AG04450 (cell line): Measurements from ENCODE around the gene NTM. TPM values are rescaled to one million over a fixed set of nuclear protein-coding genes. Genes with fewer than 3 reads are reported as not detected.

Experiments used
- CTCF ChIA-PET: fragments of 300-600, 350-600 bp; formaldehyde crosslinking; extraction: SDS; loops from one replicate; lab custom pipeline; 2022; ENCODE audit warnings: antibody characterized with exemption, inconsistent platforms; lab: Charles Lee
- POLR2A ChIA-PET: fragments of 350-600 bp; formaldehyde crosslinking; extraction: SDS; loops from one replicate; lab custom pipeline; 2021; ENCODE audit warnings: antibody characterized with exemption, inconsistent platforms; lab: Yijun Ruan, JAX
- DNase-seq: peaks from one replicate; pipeline ENCODE4 v3.0.0-alpha.2; 2011; ENCODE audit warnings: low read depth, low spot score
- H3K27ac ChIP-seq: one replicate; pipeline ENCODE4 v1.5.1; 2012; ENCODE audit warnings: low read depth, low read length, control low read depth
- H3K27me3 ChIP-seq: one replicate; pipeline ENCODE4 v1.6.0; 2012; ENCODE audit warnings: low read length; ENCODE audit not compliant: control insufficient read depth, insufficient read depth
- H3K4me3 ChIP-seq: 2 replicates; pipeline ENCODE4 v1.5.1; 2011; ENCODE audit warnings: mild to moderate bottlenecking, low read depth, low read length, control low read depth
- H3K9me3 ChIP-seq: 2 replicates; pipeline ENCODE4 v1.5.1; 2012; ENCODE audit warnings: low read length; ENCODE audit not compliant: control insufficient read depth, insufficient read depth
- polyA minus RNA-seq: library from RNA; depleted of rRNA, polyadenylated mRNA; stranded (reverse); fragments of >200 nt; gene quantifications from 2 replicates; pipeline ENCODE4 v1.2.3, GENCODE V29; 2011; rRNA and poly(A)+ RNA removed
- polyA plus RNA-seq: library from polyadenylated mRNA; depleted of rRNA; stranded (reverse); fragments of >200 nt; gene quantifications from 2 replicates; pipeline ENCODE4 v1.2.3, GENCODE V29; 2011; rRNA removed
- TF ChIP-seq, protein P1 (sequence below): IDR thresholded peaks from 2 replicates; pipeline ENCODE4 v1.5.1; 2011; ENCODE audit warnings: low read depth, low read length, control low read depth, inconsistent platforms

Gene NTM
- polyA plus RNA-seq (26.9 and 28.3 TPM in 2 replicates), polyA minus RNA-seq (33.6 and 46.8 TPM in 2 replicates)

DNA sequence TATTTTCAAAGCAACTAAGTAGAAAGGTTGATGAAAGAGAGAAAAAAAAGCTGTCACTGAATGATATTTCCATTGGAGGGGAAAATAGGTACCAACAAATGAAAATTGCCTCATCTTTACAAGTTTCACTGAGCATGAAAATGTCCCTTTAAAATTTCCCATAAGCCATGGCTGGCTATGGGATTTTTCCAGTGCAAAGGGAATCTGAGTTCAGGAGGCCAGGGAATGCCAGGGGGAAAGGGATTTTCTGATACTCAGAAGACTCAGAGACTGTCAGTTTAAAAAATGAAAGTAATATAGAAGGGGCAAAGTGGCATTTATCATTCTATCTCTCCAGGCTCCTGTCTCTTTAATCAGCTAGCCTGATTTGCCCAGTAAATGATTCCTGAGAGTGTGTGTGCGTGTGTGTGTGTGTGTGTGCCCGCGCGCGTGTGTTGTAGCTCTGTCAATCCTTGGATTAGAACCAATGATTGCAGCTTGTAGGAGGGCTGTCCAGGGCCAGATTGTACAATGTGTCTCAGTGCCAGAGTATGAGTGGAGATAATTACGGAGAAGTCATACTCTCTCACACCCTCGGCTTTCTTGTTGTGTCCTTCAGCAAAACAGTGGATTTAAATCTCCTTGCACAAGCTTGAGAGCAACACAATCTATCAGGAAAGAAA lies at the start of gene NTM:
NTM (plus strand) TSS at position 526 of the 662 bp plus-strand sequence.
- no peak within 1 kb of the TSS for H3K27ac ChIP-seq
- ChIA-PET POLR2A (no interaction called here), CTCF (interaction anchor here (1.7 kb wide), 1 partner anchor 306 kb away, joined by 4 read pairs; no protein-coding TSS in a partner anchor)
- no peaks in the 10 kb centered on the region for H3K9me3 ChIP-seq
- TF ChIP-seq, protein P1, sequence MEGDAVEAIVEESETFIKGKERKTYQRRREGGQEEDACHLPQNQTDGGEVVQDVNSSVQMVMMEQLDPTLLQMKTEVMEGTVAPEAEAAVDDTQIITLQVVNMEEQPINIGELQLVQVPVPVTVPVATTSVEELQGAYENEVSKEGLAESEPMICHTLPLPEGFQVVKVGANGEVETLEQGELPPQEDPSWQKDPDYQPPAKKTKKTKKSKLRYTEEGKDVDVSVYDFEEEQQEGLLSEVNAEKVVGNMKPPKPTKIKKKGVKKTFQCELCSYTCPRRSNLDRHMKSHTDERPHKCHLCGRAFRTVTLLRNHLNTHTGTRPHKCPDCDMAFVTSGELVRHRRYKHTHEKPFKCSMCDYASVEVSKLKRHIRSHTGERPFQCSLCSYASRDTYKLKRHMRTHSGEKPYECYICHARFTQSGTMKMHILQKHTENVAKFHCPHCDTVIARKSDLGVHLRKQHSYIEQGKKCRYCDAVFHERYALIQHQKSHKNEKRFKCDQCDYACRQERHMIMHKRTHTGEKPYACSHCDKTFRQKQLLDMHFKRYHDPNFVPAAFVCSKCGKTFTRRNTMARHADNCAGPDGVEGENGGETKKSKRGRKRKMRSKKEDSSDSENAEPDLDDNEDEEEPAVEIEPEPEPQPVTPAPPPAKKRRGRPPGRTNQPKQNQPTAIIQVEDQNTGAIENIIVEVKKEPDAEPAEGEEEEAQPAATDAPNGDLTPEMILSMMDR, result no peak
- no peak for DNase-seq
- H3K4me3 ChIP-seq, result no peak within 1 kb of the TSS
- peaks cover 26% of the 10 kb centered on the region for H3K27me3 ChIP-seq

DNA sequence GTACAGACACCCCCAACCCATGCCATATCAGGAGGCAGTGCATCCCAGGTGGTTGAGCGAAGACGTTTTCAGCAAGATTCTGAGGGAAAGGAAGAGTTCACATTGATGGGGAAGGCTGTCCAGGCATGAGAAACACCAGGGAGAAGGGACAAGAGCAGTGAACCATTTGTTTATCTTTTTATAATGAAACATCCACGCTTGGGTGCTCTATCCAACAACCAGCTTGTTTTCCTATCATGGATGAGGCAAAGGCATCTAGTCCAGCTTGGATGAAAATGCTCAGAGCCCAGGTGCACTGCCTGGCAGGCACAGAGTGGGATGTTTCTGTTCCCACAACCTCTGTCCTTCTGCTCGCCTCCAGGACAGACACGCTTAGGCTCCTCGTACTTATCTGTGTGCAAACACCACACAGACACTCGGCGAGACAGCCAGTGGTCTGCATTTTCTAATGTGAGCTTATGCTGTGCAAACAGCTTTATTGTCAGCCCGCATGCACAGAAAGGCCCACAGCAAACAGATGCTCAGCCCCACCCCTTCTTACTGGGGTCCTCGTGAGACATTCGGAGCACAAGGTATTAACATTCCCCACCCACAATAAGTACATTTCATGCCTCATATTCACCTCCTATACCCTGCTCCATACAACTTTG lies 45.4 kb upstream of the NTM start:
- ChIA-PET CTCF (no interaction called here), POLR2A (no interaction called here)
- H3K27me3 ChIP-seq, result no peaks in the 10 kb centered on the region
- no peaks in the 10 kb centered on the region for H3K9me3 ChIP-seq
- TF ChIP-seq, protein P1, result no peak
- H3K4me3 ChIP-seq, result no peak overlapping the region
- DNase-seq, result no peak
- H3K27ac ChIP-seq, result no peak overlapping the region

DNA sequence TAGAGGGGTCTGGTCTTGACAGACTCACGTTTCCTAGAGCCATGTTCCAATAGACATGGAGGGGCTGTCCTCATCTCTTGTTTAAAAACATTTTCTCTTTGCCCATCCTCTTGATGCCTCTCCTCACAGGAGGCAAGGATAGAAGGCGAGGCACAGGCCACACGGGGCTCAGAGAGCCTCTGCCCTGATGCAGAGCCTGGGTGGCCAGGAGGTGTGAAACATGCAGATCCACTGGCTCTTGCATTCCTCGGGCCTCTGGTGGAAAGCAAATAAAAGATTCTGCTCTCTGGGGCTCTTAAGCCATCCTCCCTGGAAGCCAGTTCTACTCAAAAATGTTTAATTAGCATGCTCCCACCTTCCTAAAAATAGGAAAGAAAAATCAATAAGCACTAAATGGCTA lies 43.6 kb upstream of the NTM start:
- no peaks in the 10 kb centered on the region for H3K9me3 ChIP-seq
- POLR2A ChIA-PET, result no interaction called here
- CTCF ChIA-PET, result interaction anchor here (1.0 kb wide), 1 partner anchor 302 kb away, joined by 3 read pairs; no protein-coding TSS in a partner anchor
- no peaks in the 10 kb centered on the region for H3K27me3 ChIP-seq
- DNase-seq, result no peak
- no peak overlapping the region for H3K4me3 ChIP-seq
- TF ChIP-seq, protein P1, result no peak
- no peak overlapping the region for H3K27ac ChIP-seq

DNA sequence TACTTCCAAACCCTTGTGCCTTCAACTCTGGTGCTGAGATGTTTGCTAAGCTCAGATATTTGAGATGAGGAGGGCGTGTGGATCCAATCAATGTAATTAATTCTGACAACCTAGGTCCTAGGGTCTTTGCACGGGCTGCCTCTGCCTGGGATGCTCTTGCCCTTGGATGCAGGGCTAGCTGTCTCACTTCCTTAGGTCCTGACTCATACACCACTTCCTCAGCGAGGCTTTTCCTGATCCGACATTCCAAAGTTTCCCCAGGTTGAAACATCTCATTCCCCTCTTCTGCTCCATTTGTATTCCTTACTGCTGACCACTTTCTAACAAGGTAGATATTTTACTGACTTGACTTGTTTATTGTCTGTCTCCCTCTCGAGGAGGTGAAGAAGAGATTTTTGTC lies 43.0 kb upstream of the NTM start:
- Histone ChIP-seq H3K4me3 (no peak overlapping the region), H3K9me3 (no peaks in the 10 kb centered on the region), H3K27me3 (no peaks in the 10 kb centered on the region), H3K27ac (no peak overlapping the region)
- ChIA-PET POLR2A (no interaction called here), CTCF (interaction anchor here (1.0 kb wide), 1 partner anchor 302 kb away, joined by 3 read pairs; no protein-coding TSS in a partner anchor)
- TF ChIP-seq, protein P1, result no peak
- no peak for DNase-seq

DNA sequence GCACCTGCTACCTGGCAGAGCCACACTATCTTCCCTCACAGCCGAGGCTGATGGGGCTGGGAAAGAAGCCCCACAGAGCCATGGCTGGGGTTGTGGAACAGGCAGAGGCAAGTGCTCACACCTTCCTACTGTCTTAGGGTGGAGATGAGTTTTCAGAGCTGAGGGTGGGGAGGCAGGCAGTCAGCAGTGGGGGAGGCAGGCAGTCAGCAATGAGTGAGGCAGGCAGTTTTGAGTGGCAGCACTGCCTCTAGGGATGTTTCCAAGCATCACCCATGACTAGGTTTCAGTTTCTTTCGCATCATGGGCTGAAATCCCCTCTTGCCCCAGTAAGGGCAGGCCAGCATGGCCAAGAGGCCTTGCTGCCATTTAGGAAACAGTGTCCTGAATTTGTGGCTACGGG lies 41.6 kb upstream of the NTM start:
- ChIA-PET CTCF (interaction anchor here (0.5 kb wide), 1 partner anchor 428 kb away, joined by 3 read pairs; no protein-coding TSS in a partner anchor), POLR2A (no interaction called here)
- no peaks in the 10 kb centered on the region for H3K9me3 ChIP-seq
- no peak overlapping the region for H3K27ac ChIP-seq
- H3K27me3 ChIP-seq, result no peaks in the 10 kb centered on the region
- TF ChIP-seq, protein P1, result no peak
- no peak overlapping the region for H3K4me3 ChIP-seq
- DNase-seq, result no peak
